Neural progenitor cell (in vitro differentiated cells): ENCODE measurements around the gene TBC1D17. TPM values are rescaled to one million over a fixed set of nuclear protein-coding genes. Genes with fewer than 3 reads are reported as not detected.

Experiments
- DNase-seq: peaks from one replicate; pipeline ENCODE4 v3.0.0-alpha.2; 2016; ENCODE audit warnings: low spot score
- H2AFZ ChIP-seq: fragments of 200-600 bp; sonication (generic); replicated peaks from 2 replicates; pipeline ENCODE4 v1.6.1; 2016; ENCODE audit warnings: antibody characterized with exemption
- H3F3A ChIP-seq: fragments of 200-600 bp; sonication (generic); 2 replicates; pipeline ENCODE4 v1.6.1; 2016; ENCODE audit warnings: antibody characterized with exemption, low read depth
- H3K27ac ChIP-seq: fragments of 200-600 bp; sonication (generic); 2 replicates; pipeline ENCODE4 v1.5.1; 2016; ENCODE audit warnings: mild to moderate bottlenecking
- H3K27me3 ChIP-seq: fragments of 200-600 bp; sonication (generic); 2 replicates; pipeline ENCODE4 v1.6.1; 2016; ENCODE audit warnings: mild to moderate bottlenecking, moderate library complexity
- H3K36me3 ChIP-seq: fragments of 200-600 bp; sonication (generic); 2 replicates; pipeline ENCODE4 v1.5.1; 2016
- H3K4me1 ChIP-seq: fragments of 200-600 bp; sonication (generic); 2 replicates; pipeline ENCODE4 v1.6.1; 2016; ENCODE audit warnings: mixed run types
- H3K4me2 ChIP-seq: fragments of 200-600 bp; sonication (generic); 2 replicates; pipeline ENCODE4 v1.6.1; 2016
- H3K4me3 ChIP-seq: fragments of 200-600 bp; sonication (generic); 2 replicates; pipeline ENCODE4 v1.5.1; 2016
- H3K79me2 ChIP-seq: fragments of 200-600 bp; sonication (generic); 2 replicates; pipeline ENCODE4 v1.6.1; 2016; ENCODE audit warnings: low read depth
- H3K9ac ChIP-seq: fragments of 200-600 bp; sonication (generic); 2 replicates; pipeline ENCODE4 v1.6.1; 2016
- H3K9me3 ChIP-seq: fragments of 200-600 bp; sonication (generic); 2 replicates; pipeline ENCODE4 v1.5.1; 2016; ENCODE audit warnings: low read depth
- H4K20me1 ChIP-seq: fragments of 200-600 bp; sonication (generic); 2 replicates; pipeline ENCODE4 v1.6.1; 2016; ENCODE audit warnings: low read depth
- H3K27ac Mint-ChIP-seq: 3 replicates; pipeline ENCODE4 v1.8.0; 2021; ENCODE audit warnings: mixed read lengths
- H3K27me3 Mint-ChIP-seq: 2 replicates; pipeline ENCODE4 v1.8.0; 2022; ENCODE audit warnings: low read depth, mild to moderate bottlenecking, inconsistent platforms, moderate library complexity, mixed read lengths; ENCODE audit not compliant: insufficient read depth
- H3K36me3 Mint-ChIP-seq: 3 replicates; pipeline ENCODE4 v1.8.0; 2021; ENCODE audit warnings: mixed read lengths
- H3K4me1 Mint-ChIP-seq: 3 replicates; pipeline ENCODE4 v1.8.0; 2021; ENCODE audit warnings: mixed read lengths
- H3K4me3 Mint-ChIP-seq: 3 replicates; pipeline ENCODE4 v1.8.0; 2021; ENCODE audit warnings: mild to moderate bottlenecking, moderate library complexity, mixed read lengths
- H3K9me3 Mint-ChIP-seq: 3 replicates; pipeline ENCODE4 v1.8.0; 2020; ENCODE audit warnings: mixed read lengths
- EZH2 ChIP-seq: fragments of 200-600 bp; sonication (generic); IDR thresholded peaks from 2 replicates; pipeline ENCODE4 v1.6.1; 2017; ENCODE audit warnings: antibody characterized with exemption, mild to moderate bottlenecking, moderate library complexity
- EZH2phosphoT487 ChIP-seq: fragments of 200-600 bp; sonication (generic); IDR thresholded peaks from 2 replicates; pipeline ENCODE4 v1.6.1; 2017; ENCODE audit warnings: antibody characterized with exemption
- total RNA-seq: library from RNA; depleted of rRNA; stranded (reverse); fragments of >200 nt; gene quantifications from 2 replicates; pipeline ENCODE4 v1.2.3, GENCODE V29; 2015; ENCODE audit warnings: low replicate concordance
- TF ChIP-seq, protein P1 (sequence below): fragments of 200-600 bp; sonication (generic); IDR thresholded peaks from 2 replicates; pipeline ENCODE4 v1.5.1; 2017; ENCODE audit warnings: antibody characterized with exemption, mild to moderate bottlenecking

The TBC1D17 gene
- total RNA-seq, 1 donor from 2014 or later = 10.4 TPM

DNA sequence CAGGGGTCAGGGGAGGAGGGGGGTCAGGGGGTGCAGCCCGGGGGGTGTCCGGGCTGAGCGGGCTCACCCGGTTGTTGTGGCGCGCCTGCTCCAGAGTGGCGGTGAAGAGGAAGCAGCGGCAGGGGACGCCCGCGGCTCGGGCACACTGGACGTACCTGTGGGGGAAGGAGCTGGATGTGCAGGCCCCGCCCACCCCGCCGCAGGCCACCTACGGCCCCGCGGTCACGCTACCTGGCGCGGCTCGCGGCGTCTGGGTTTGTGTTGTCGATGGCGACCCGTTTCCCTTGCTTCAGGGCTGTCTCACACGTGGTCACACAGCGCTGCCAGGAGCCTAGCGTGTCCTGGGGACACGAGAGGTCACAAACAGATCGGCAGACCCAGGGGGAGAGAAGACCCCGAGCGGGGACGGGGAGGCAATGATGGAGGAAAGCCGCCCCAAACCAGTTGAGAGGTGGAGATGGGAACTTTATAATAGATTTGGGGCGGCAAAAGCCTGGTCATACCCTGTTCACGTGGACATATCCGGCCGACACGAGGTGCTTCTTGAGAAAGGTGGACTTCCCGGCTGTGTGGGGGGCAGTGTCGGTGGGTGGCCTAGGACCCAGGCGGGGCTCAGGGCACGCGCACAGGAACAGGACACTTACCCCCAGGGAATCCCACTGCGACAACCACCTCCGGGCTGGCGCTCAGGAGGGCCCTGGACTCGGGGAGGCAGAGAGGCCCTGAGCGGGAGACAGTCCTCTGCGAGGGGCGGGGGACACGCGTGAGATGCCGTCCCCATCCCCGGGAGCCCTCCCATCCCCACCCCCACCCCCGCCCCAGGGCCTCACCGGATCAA lies 15.7 kb upstream of the TBC1D17 start:
- H3K4me3 Mint-ChIP-seq = no peak overlapping the region
- H3K9me3 ChIP-seq = no peaks in the 10 kb centered on the region
- H3K27ac Mint-ChIP-seq = no peak overlapping the region
- peak overlapping the region; percentile 70 for H3K27ac ChIP-seq
- H3K9ac ChIP-seq = no peak overlapping the region
- H3K27me3 ChIP-seq = no peaks in the 10 kb centered on the region
- peaks cover 18% of the 10 kb centered on the region for H3K27me3 Mint-ChIP-seq
- no peaks in the 10 kb centered on the region for H3K9me3 Mint-ChIP-seq
- no peak overlapping the region for H3K4me3 ChIP-seq
- H3K4me1 ChIP-seq = peaks cover 3% of the 10 kb centered on the region
- TF ChIP-seq EZH2phosphoT487 (no peak), EZH2 (no peak)
- peaks cover 93% of the 10 kb centered on the region for H3F3A ChIP-seq
- no peak overlapping the region for H3K4me2 ChIP-seq
- no peak overlapping the region for H2AFZ ChIP-seq
- peaks cover 30% of the 10 kb centered on the region for H3K36me3 Mint-ChIP-seq
- H3K36me3 ChIP-seq = no peaks in the 10 kb centered on the region
- H3K79me2 ChIP-seq = peaks cover 38% of the 10 kb centered on the region
- H4K20me1 ChIP-seq = peaks cover 85% of the 10 kb centered on the region
- DNase-seq = no peak
- H3K4me1 Mint-ChIP-seq = peaks cover 41% of the 10 kb centered on the region

DNA sequence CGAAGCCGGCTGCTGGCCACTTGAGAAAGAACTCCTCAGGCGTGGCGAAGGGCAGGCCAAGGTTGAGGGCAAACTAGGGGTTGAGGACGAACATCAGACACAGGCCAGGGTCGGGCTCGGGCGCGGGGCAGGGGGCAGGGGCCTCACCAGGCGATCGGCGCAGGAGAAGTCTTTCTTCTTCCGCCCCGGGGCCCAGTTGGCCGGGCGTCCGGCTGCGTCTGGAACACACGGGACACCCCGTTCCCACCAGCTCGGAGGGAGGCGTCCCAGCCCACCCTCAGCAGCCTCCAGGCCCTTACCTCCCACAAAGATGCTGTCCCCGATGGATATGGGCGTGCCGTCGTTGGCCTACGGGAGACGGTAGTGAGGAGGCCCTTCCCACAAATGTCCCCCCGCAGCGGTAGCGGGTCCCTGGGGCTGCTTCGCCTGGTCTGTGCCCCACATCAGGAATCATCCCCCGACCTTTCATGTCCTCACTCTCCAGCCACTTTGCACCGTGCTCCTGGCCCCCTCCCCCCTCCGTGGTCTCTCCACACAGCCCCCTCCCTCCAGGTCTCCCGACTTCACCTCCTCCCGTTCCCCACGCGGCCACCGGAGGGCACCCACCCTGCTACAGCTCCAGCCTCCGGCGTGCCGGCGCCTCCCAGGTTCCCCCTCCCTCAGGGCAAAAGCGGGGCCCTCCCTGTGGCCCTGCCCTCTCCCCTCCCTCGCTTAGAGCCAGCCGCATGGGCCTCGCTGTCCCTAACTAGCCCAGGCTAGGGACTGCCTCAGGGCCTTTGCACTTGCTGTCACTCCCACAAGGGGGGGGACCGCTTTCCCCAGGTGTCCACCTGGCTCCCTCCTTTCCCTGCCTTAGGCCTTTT lies 14.9 kb upstream of the TBC1D17 start:
- TF ChIP-seq, protein P1, sequence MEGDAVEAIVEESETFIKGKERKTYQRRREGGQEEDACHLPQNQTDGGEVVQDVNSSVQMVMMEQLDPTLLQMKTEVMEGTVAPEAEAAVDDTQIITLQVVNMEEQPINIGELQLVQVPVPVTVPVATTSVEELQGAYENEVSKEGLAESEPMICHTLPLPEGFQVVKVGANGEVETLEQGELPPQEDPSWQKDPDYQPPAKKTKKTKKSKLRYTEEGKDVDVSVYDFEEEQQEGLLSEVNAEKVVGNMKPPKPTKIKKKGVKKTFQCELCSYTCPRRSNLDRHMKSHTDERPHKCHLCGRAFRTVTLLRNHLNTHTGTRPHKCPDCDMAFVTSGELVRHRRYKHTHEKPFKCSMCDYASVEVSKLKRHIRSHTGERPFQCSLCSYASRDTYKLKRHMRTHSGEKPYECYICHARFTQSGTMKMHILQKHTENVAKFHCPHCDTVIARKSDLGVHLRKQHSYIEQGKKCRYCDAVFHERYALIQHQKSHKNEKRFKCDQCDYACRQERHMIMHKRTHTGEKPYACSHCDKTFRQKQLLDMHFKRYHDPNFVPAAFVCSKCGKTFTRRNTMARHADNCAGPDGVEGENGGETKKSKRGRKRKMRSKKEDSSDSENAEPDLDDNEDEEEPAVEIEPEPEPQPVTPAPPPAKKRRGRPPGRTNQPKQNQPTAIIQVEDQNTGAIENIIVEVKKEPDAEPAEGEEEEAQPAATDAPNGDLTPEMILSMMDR = peak; percentile 45
- no peak for TF ChIP-seq EZH2phosphoT487
- Mint-ChIP-seq H3K36me3 (peaks cover 29% of the 10 kb centered on the region), H3K27ac (peak overlapping the region; percentile 76), H3K4me3 (no peak overlapping the region), H3K27me3 (peaks cover 15% of the 10 kb centered on the region), H3K9me3 (no peaks in the 10 kb centered on the region), H3K4me1 (peaks cover 46% of the 10 kb centered on the region)
- H3K4me1 ChIP-seq = peaks cover 3% of the 10 kb centered on the region
- no peak overlapping the region for H2AFZ ChIP-seq
- H3K79me2 ChIP-seq = peaks cover 38% of the 10 kb centered on the region
- H3K27me3 ChIP-seq = no peaks in the 10 kb centered on the region
- H3F3A ChIP-seq = peaks cover 92% of the 10 kb centered on the region
- no peaks in the 10 kb centered on the region for H3K36me3 ChIP-seq
- no peak overlapping the region for H3K27ac ChIP-seq
- no peak overlapping the region for H3K4me3 ChIP-seq
- no peak overlapping the region for H3K4me2 ChIP-seq
- H3K9ac ChIP-seq = no peak overlapping the region
- peaks cover 77% of the 10 kb centered on the region for H4K20me1 ChIP-seq
- H3K9me3 ChIP-seq = no peaks in the 10 kb centered on the region
- peak; percentile 52 for DNase-seq

DNA sequence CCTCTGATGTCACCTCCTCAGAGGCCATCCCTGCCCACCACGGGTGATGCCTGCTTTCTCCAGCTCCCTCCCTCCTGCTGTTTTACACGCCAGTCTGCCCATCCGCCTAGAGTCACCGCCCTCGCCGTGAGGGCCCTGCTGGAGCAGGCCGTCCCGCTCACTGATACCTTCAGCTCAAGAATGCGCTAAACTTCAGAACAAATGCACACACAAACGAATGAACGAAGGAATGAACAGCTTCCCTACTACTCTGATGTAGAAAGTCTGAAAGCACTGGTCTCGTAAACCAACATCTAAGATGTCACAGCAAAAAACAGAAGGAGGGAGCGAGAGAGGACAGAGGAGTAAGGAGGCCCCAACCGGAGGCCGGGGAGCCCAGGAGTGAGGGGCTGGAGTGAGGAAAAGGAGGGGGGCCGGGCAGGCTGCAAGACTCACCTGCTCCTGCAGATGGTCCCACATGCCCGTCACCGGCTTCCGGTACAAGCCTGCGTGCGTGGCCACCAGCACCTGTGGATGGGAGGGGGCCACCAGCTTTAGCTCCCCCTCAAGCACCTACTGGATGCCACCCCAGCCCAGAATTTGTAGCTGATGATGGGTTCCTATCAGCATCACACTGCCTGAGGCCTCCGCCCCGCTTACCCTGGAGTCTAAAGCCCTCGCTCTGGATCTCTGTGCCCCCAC lies 14.1 kb upstream of the TBC1D17 start:
- no peak overlapping the region for H3K4me3 ChIP-seq
- no peak overlapping the region for H3K27ac ChIP-seq
- H3K27me3 Mint-ChIP-seq = peaks cover 19% of the 10 kb centered on the region
- H3K36me3 ChIP-seq = no peaks in the 10 kb centered on the region
- peaks cover 38% of the 10 kb centered on the region for H3K79me2 ChIP-seq
- no peak for DNase-seq
- no peaks in the 10 kb centered on the region for H3K9me3 Mint-ChIP-seq
- no peaks in the 10 kb centered on the region for H3K9me3 ChIP-seq
- H3K36me3 Mint-ChIP-seq = peaks cover 29% of the 10 kb centered on the region
- no peak overlapping the region for H2AFZ ChIP-seq
- peak overlapping the region; percentile 76 for H3K27ac Mint-ChIP-seq
- H4K20me1 ChIP-seq = peaks cover 69% of the 10 kb centered on the region
- peaks cover 92% of the 10 kb centered on the region for H3F3A ChIP-seq
- peaks cover 48% of the 10 kb centered on the region for H3K4me1 Mint-ChIP-seq
- no peaks in the 10 kb centered on the region for H3K27me3 ChIP-seq
- no peak overlapping the region for H3K4me2 ChIP-seq
- no peak for TF ChIP-seq EZH2
- TF ChIP-seq, protein P1 = no peak
- H3K4me3 Mint-ChIP-seq = peak overlapping the region; percentile 6
- peaks cover 3% of the 10 kb centered on the region for H3K4me1 ChIP-seq
- no peak overlapping the region for H3K9ac ChIP-seq
